ENCODE data around the gene IQGAP2. TPM values are rescaled to one million over a fixed set of nuclear protein-coding genes. Genes with fewer than 3 reads are reported as not detected.

The IQGAP2 gene
- total RNA-seq, 1 donor from 2014 or later: 1.3 TPM

DNA sequence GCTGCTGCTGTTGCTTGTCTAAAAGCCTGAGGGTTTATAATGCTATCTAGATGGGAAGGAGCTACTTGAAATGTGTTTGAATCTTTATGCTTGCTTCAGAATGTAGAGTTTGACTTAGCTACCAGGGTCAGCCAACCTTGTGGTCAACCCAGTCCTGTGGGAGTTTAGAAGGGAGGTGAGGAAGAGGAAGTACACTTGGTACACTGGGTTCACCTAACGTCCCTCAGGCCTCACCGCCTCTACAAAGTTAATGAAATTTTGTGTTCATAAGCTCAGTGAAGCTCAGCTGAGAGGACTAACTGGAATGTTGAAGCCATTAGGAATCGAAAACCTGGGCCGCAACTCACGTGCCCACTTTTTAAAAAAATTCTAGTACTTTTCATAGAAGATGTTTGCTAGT is 10.7 kb downstream of the IQGAP2 start:
- TF ChIP-seq, protein P1, sequence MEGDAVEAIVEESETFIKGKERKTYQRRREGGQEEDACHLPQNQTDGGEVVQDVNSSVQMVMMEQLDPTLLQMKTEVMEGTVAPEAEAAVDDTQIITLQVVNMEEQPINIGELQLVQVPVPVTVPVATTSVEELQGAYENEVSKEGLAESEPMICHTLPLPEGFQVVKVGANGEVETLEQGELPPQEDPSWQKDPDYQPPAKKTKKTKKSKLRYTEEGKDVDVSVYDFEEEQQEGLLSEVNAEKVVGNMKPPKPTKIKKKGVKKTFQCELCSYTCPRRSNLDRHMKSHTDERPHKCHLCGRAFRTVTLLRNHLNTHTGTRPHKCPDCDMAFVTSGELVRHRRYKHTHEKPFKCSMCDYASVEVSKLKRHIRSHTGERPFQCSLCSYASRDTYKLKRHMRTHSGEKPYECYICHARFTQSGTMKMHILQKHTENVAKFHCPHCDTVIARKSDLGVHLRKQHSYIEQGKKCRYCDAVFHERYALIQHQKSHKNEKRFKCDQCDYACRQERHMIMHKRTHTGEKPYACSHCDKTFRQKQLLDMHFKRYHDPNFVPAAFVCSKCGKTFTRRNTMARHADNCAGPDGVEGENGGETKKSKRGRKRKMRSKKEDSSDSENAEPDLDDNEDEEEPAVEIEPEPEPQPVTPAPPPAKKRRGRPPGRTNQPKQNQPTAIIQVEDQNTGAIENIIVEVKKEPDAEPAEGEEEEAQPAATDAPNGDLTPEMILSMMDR (conservative IDR thresholded peaks at IDR 0.05; ENCODE audit: low read depth, low read length): no peak
- no peak overlapping the region for H3K4me3 ChIP-seq (ENCODE audit: low read depth, low read length)
- DNase-seq (ENCODE audit: low read depth): no peak

DNA sequence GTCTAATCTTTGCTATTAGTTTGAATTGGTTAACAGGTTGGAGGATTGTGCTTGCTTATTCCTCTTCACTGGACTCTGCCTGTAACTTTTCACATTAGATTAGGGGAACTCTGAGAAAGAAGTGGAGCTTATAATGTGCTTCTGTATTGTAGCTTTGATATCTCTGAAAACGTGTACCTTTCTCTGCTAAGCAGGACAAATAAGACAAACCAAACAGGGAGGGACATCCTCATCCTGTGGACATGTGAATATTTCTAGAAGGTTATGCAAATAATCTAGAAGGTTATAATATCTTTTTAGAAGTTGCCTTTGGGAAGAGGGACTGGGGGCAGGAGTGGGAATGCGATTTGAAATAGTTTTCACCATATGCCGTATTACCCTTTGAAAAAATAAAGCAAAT is 11.7 kb downstream of the IQGAP2 start:
- DNase-seq (ENCODE audit: low read depth): no peak
- no peak overlapping the region for H3K4me3 ChIP-seq (ENCODE audit: low read depth, low read length)
- TF ChIP-seq, protein P1 (conservative IDR thresholded peaks at IDR 0.05; ENCODE audit: low read depth, low read length): no peak

DNA sequence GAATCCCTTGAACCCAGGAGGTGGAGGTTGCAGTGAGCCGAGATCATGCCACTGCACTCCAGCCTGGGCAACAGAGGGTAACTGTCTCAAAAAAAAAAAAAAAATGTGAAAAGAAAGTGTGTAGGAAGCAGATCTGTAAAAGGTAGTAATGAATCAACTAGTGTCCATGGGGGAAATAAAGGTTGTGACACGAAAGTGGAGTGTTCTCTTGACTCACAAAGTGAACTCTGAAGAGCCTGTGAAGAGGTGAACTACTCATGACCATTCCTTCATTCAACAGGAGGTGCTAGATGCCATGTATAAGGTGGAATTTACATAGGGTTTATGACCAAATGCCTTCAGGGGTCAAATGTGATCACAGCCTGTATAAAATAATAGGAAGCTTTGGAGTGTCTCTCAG is 12.8 kb downstream of the IQGAP2 start:
- no peak overlapping the region for H3K4me3 ChIP-seq (ENCODE audit: low read depth, low read length)
- no peak for DNase-seq (ENCODE audit: low read depth)
- TF ChIP-seq, protein P1 (conservative IDR thresholded peaks at IDR 0.05; ENCODE audit: low read depth, low read length): no peak

DNA sequence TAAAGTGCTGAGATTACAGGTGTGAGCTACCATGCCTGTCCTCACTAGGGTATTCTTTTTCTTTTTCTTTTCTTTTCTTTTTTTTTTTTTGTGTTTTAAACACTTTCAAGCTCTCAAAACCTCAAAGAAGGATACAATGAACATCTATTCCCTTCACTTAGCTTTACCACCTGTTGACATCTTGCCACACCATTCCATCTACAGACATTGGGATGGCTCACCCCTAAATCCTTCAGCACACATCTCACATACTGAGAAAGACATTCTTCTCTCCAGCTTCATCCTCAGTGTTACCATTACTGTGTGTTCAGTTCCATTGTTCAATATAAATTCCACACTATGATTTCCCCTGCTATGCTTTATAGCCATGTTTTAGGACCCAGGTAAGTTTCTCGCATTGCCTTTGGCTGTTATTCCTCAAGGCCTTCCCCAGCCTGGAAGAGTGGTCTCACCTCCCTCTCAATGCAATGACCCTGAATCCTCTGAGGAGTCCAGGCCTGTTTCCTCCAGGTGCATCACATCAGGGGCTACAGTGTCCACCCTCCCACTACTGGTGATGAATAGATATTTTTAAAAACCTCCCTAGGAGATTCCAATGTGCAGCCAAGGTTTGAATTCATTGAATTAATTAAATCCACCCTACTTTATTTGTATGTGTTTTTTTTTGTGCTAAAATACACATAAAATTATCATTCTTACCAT is 16.7 kb downstream of the IQGAP2 start:
- TF ChIP-seq, protein P1 (conservative IDR thresholded peaks at IDR 0.05; ENCODE audit: low read depth, low read length): no peak
- no peak overlapping the region for H3K4me3 ChIP-seq (ENCODE audit: low read depth, low read length)
- DNase-seq (ENCODE audit: low read depth): no peak

DNA sequence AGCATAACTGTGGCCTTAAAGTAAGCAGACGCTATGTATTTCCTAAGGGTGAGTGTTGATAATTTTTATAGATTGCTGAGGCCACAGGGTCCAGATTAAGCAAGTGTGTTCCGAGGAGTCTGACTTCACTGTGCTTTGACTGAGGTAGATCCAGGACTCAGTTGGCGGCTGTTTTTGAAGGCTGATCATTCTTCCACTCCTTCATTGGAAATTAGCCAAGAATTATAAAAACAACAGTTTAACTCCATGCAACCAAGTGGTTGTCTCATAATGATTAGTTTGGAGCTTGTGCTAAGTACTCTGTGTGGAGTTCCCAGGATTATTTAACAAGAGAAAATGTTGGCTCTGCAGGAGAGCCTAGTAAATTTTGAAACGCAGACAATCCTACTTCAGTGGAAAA is 19.1 kb downstream of the IQGAP2 start:
- no peak overlapping the region for H3K4me3 ChIP-seq (ENCODE audit: low read depth, low read length)
- no peak for DNase-seq (ENCODE audit: low read depth)
- TF ChIP-seq, protein P1 (conservative IDR thresholded peaks at IDR 0.05; ENCODE audit: low read depth, low read length): no peak

DNA sequence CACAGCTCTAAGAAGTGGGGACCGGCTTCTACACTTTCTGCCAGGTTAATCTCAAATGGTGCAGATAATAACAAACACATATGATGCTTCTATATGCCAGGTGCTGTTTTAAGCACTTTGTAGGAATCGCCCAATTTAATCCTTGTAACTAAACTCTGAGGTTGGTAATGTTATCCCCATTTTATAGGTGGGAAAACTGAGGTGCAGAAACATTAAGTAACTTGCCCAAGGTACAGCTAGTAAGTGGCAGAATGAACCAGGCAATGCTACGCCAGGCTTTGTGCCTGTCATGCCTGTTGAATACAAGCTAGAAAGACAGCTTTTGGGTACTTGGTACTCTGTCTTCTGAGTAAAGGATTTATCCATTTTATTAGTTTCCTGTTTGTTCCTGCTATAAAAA is 19.7 kb downstream of the IQGAP2 start:
- TF ChIP-seq, protein P1 (conservative IDR thresholded peaks at IDR 0.05; ENCODE audit: low read depth, low read length): no peak
- no peak overlapping the region for H3K4me3 ChIP-seq (ENCODE audit: low read depth, low read length)
- DNase-seq (ENCODE audit: low read depth): no peak

DNA sequence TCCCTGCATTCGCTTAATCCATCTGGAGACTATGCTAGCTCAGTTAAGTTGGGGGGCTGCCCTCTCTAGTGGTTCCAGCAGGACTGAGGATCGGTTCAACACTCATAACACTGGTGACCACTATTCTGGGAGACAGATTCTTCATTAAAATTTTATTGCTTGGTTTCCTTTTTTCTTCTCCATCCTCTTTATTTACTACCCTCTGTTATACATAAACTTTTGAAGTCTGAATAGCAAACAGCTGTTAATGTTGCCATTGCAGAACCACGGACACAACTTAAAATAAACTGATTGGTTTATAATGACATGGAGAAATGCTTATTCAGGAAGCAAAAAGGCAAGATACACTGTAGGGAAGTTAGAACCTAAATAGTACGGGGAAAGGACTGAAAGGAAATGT is 22.1 kb downstream of the IQGAP2 start:
- no peak overlapping the region for H3K4me3 ChIP-seq (ENCODE audit: low read depth, low read length)
- no peak for DNase-seq (ENCODE audit: low read depth)
- TF ChIP-seq, protein P1 (conservative IDR thresholded peaks at IDR 0.05; ENCODE audit: low read depth, low read length): no peak
